H1 (cell line): ENCODE results near the gene CGNL1. TPM values are rescaled to one million over a fixed set of nuclear protein-coding genes. Genes with fewer than 3 reads are reported as not detected.

Source experiments
- CTCF ChIA-PET: fragments of 300-600 bp; sonication (Branson Sonifier 250); formaldehyde crosslinking; loops from one replicate; lab custom pipeline; 2021; ENCODE audit not compliant: partially characterized antibody; lab: Charles Lee
- POLR2A ChIA-PET: fragments of 300-600 bp; sonication (Branson Sonifier 250); formaldehyde crosslinking; loops from one replicate; lab custom pipeline; 2021; ENCODE audit warnings: inconsistent platforms; ENCODE audit not compliant: partially characterized antibody; lab: Charles Lee
- DNase-seq, 2 experiments: peaks; one replicate each; pipeline versions ENCODE4 v3.0.0 to v3.0.0-alpha.2; 2010 to 2022; ENCODE audit warnings: low spot score in 2 of 2, low read depth in 1 of 2, mixed read lengths in 1 of 2
- FAIRE-seq: peaks from 2 replicates; lab custom pipeline; 2011; peaks lifted over from hg19 to GRCh38; lab: Jason Lieb, UNC
- H2AFZ ChIP-seq: 2 replicates; pipeline ENCODE4 v1.8.1; 2012; ENCODE audit warnings: low read length, inconsistent platforms
- H2AK5ac ChIP-seq: 2 replicates; pipeline ENCODE4 v1.6.1; 2013; ENCODE audit warnings: low read depth, low read length
- H2BK120ac ChIP-seq: replicated peaks from 2 replicates; pipeline ENCODE3; 2013; ENCODE audit warnings: low read depth, low read length, inconsistent platforms
- H2BK12ac ChIP-seq: 2 replicates; pipeline ENCODE4 v1.6.1; 2013; ENCODE audit warnings: low read depth, low read length
- H2BK15ac ChIP-seq: 2 replicates; pipeline ENCODE4 v1.6.1; 2013; ENCODE audit warnings: low read length
- H2BK20ac ChIP-seq: 2 replicates; pipeline ENCODE4 v1.6.1; 2013; ENCODE audit warnings: low read length
- H2BK5ac ChIP-seq: 2 replicates; pipeline ENCODE4 v1.6.1; 2013; ENCODE audit warnings: low read depth, low read length
- H3K14ac ChIP-seq: 2 replicates; pipeline ENCODE4 v1.6.1; 2013; ENCODE audit warnings: inconsistent platforms; ENCODE audit not compliant: insufficient read length
- H3K18ac ChIP-seq: 2 replicates; pipeline ENCODE4 v1.6.1; 2013; ENCODE audit warnings: low read length; ENCODE audit errors: extremely low read depth
- H3K23ac ChIP-seq: 2 replicates; pipeline ENCODE4 v1.6.1; 2013; ENCODE audit warnings: inconsistent platforms; ENCODE audit not compliant: insufficient read length
- H3K23me2 ChIP-seq: 2 replicates; pipeline ENCODE4 v1.6.1; 2013; ENCODE audit warnings: low read depth, low read length
- H3K27ac ChIP-seq: 2 replicates; pipeline ENCODE4 v1.6.1; 2011; ENCODE audit warnings: low read depth, low read length, inconsistent platforms
- H3K27me3 ChIP-seq, 4 experiments: replicated peaks in 1 of 4; 1 replicate in 1 of 4; 2 replicates in 3 of 4; pipeline versions ENCODE4 v1.6.1 to v1.8.1; 2011 to 2013; ENCODE audit warnings: low read length in 3 of 4, mild to moderate bottlenecking in 3 of 4, inconsistent platforms in 2 of 4, mixed read lengths in 2 of 4, moderate library complexity in 1 of 4; ENCODE audit not compliant: control insufficient read depth in 3 of 4, insufficient read depth in 3 of 4; ENCODE audit errors: extremely low read depth in 1 of 4
- H3K36me3 ChIP-seq, 4 experiments: 2 replicates each; pipeline versions ENCODE4 v1.6.1 to v1.8.1; 2011 to 2013; ENCODE audit warnings: mild to moderate bottlenecking in 4 of 4, low read length in 3 of 4, moderate library complexity in 2 of 4, control low read depth in 1 of 4, inconsistent platforms in 1 of 4; ENCODE audit not compliant: insufficient read depth in 4 of 4, control insufficient read depth in 2 of 4
- H3K4ac ChIP-seq: replicated peaks from 2 replicates; pipeline ENCODE3; 2013; ENCODE audit warnings: low read length, low read depth, mixed read lengths, inconsistent platforms; ENCODE audit not compliant: insufficient read length
- H3K4me1 ChIP-seq, 4 experiments: replicated peaks in 1 of 4; 1 replicate in 1 of 4; 2 replicates in 3 of 4; pipeline versions ENCODE4 v1.6.1 to v1.8.1; 2011 to 2013; ENCODE audit warnings: low read length in 3 of 4, inconsistent platforms in 2 of 4, mixed read lengths in 1 of 4; ENCODE audit not compliant: insufficient read depth in 4 of 4, control insufficient read depth in 3 of 4
- H3K4me2 ChIP-seq, 2 experiments: 2 replicates each; pipeline versions ENCODE4 v1.6.1 to v1.8.1; 2011 to 2013; ENCODE audit warnings: low read depth in 2 of 2, low read length in 2 of 2, control low read depth in 1 of 2, inconsistent platforms in 1 of 2, mild to moderate bottlenecking in 1 of 2; ENCODE audit not compliant: insufficient read depth in 1 of 2
- H3K4me3 ChIP-seq, 4 experiments: fragments of 200-600, 300-600 bp in 1 of 4; sonication (generic), shearing (Covaris generic), sonication (Bioruptor Twin) in 1 of 4; 2 replicates each; pipeline versions ENCODE4 v1.5.1 to v1.8.1; 2011 to 2016; ENCODE audit warnings: low read length in 4 of 4, low read depth in 3 of 4, control low read depth in 2 of 4, inconsistent platforms in 2 of 4, mild to moderate bottlenecking in 2 of 4, mixed read lengths in 1 of 4, moderate library complexity in 1 of 4; ENCODE audit not compliant: insufficient read depth in 2 of 4; ENCODE audit errors: extremely low read depth in 1 of 4
- H3K56ac ChIP-seq: replicated peaks from 2 replicates; pipeline ENCODE3; 2013; ENCODE audit warnings: low read depth, mild to moderate bottlenecking, mixed read lengths, low read length, inconsistent platforms; ENCODE audit not compliant: insufficient read length
- H3K79me1 ChIP-seq: 2 replicates; pipeline ENCODE4 v1.6.1; 2013; ENCODE audit warnings: low read depth, low read length, control low read depth
- H3K79me2 ChIP-seq, 2 experiments: 2 replicates each; pipeline versions ENCODE4 v1.6.1 to v1.8.1; 2012 to 2013; ENCODE audit warnings: low read length in 2 of 2, mild to moderate bottlenecking in 2 of 2, inconsistent platforms in 1 of 2; ENCODE audit not compliant: insufficient read depth in 2 of 2, control insufficient read depth in 1 of 2
- H3K9ac ChIP-seq, 4 experiments: replicated peaks in 1 of 4; 1 replicate in 1 of 4; 2 replicates in 3 of 4; pipeline versions ENCODE4 v1.6.1 to v1.8.1; 2011 to 2013; ENCODE audit warnings: low read depth in 3 of 4, low read length in 3 of 4, control low read depth in 2 of 4, mild to moderate bottlenecking in 2 of 4, moderate library complexity in 2 of 4, inconsistent platforms in 1 of 4; ENCODE audit errors: extremely low read depth in 1 of 4
- H3K9me3 ChIP-seq, 2 experiments: 2 replicates each; pipeline versions ENCODE4 v1.6.1 to v1.8.1; 2012 to 2013; ENCODE audit warnings: mild to moderate bottlenecking in 2 of 2, moderate library complexity in 2 of 2, control low read depth in 1 of 2, inconsistent platforms in 1 of 2, low read depth in 1 of 2, low read length in 1 of 2, mixed read lengths in 1 of 2; ENCODE audit not compliant: insufficient read depth in 2 of 2
- H4K20me1 ChIP-seq, 2 experiments: replicated peaks in 1 of 2; 2 replicates each; pipeline versions ENCODE3 to v1.8.1; 2011 to 2013; ENCODE audit warnings: inconsistent platforms in 2 of 2, low read length in 2 of 2, mild to moderate bottlenecking in 1 of 2; ENCODE audit not compliant: insufficient read depth in 2 of 2, control insufficient read depth in 1 of 2
- H4K5ac ChIP-seq: 2 replicates; pipeline ENCODE4 v1.6.1; 2013; ENCODE audit warnings: low read length, low read depth, mixed read lengths, inconsistent platforms; ENCODE audit not compliant: insufficient read length
- H4K8ac ChIP-seq: 2 replicates; pipeline ENCODE4 v1.8.0; 2013; ENCODE audit warnings: mild to moderate bottlenecking, moderate library complexity, low read length, inconsistent platforms; ENCODE audit not compliant: insufficient read depth; ENCODE audit errors: extremely low read depth
- H4K91ac ChIP-seq: replicated peaks from 2 replicates; pipeline ENCODE3; 2013; ENCODE audit warnings: low read length, mixed read lengths, inconsistent platforms; ENCODE audit not compliant: insufficient read length
- CHD2 ChIP-seq: IDR thresholded peaks from 2 replicates; pipeline ENCODE4 v1.6.1; 2012; ENCODE audit warnings: low read length, improper control_type of control experiment
- PHF8 ChIP-seq: fragments of 200-600 bp; sonication (generic); conservative IDR thresholded peaks from 2 replicates; pipeline ENCODE4 v1.7.1; 2012; ENCODE audit warnings: low read depth, mild to moderate bottlenecking, inconsistent platforms, low read length, moderate library complexity
- SP4 ChIP-seq: IDR thresholded peaks from 2 replicates; pipeline ENCODE4 v1.6.1; 2012; ENCODE audit warnings: low read length, inconsistent platforms
- WGBS, 2 experiments: shearing (Covaris generic) in 1 of 2; methylation state at CpG; one replicate each; pipeline versions ENCODE4 v1.1.6 to v1.1.7; 2013 to 2015; ENCODE audit warnings: low lambda C conversion rate in 2 of 2, mixed read lengths in 2 of 2, inconsistent platforms in 1 of 2, low coverage in 1 of 2, missing lambda C conversion rate in 1 of 2; ENCODE audit not compliant: insufficient replicate concordance in 2 of 2, insufficient coverage in 1 of 2, insufficient read length in 1 of 2; ENCODE audit errors: extremely low coverage in 1 of 2, missing lambda C conversion rate in 1 of 2; 5-methylcytosine and 5-hydroxymethylcytosine counted together
- polyA plus RNA-seq, 7 experiments: library from polyadenylated mRNA; depleted of rRNA in 3 of 7; stranded (reverse) in 5 of 7; unstranded in 2 of 7; fragments of >200 nt in 5 of 7; fragments of 200-250 nt in 2 of 7; gene quantifications; 1 replicate in 5 of 7; 2 replicates in 1 of 7; 4 replicates in 1 of 7; pipeline versions ENCODE4 v1.2.1 to v1.2.3, GENCODE V29; 2011 to 2013; ENCODE audit warnings: missing spikeins in 2 of 7, mixed read lengths in 2 of 7
- total RNA-seq: library from RNA; stranded (reverse); fragmentation: NEBNext Ultra II Directional; extraction: Animal tissue kit (Norgen Biotek cat#: 25700); gene quantifications from 2 replicates; pipeline ENCODE4 v1.2.1, GENCODE V29; 2021

The CGNL1 gene
- total and polyA plus RNA-seq, 2 of the 8 experiments (the other 6 are each of a cell fraction or from before 2014, with no cell fraction given), result 21.8 to 75.6 TPM

DNA sequence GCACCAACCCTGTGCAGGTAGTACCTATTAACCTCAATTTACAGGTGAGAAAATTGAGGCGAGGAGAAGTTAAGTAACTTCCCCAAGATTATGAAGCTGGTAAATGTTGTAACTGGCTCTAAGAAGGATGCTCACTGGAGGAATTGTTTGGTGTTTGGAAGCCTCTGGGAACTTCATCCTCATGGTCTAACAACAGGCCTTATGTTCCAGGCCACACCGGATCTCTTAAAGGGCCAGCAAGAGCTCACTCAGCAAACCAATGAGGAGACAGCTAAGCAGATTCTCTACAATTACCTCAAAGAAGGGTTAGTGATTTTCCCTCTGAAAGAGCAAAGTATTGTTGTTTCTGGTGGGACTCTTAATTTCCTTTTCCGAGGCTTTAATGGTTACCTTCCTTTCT is 63.9 kb downstream of the CGNL1 start:
- Histone ChIP-seq H3K56ac (no peak overlapping the region), H3K79me2 (no peaks in the 10 kb centered on the region; a peak in 1 of 4 replicates), H2BK120ac (no peak overlapping the region), H3K36me3 (peaks cover 5 to 60% (median 23%) of the 10 kb centered on the region in 4 experiments; a peak in 6 of 8 replicates), H2BK20ac (no peak overlapping the region), H3K27me3 (no peaks in the 10 kb centered on the region), H3K4me3 (no peak overlapping the region), H3K23me2 (no peaks in the 10 kb centered on the region), H3K79me1 (peaks cover 2% of the 10 kb centered on the region; the same call in 1 of the 2 replicates), H4K8ac (no peak overlapping the region), H3K27ac (no peak overlapping the region), H3K9ac (no peak overlapping the region), H3K4me2 (no peak overlapping the region), H2BK15ac (no peak overlapping the region), H4K5ac (no peak overlapping the region), H3K4ac (no peak overlapping the region), H2BK12ac (no peak overlapping the region), H4K91ac (no peak overlapping the region), H3K23ac (no peak overlapping the region), H3K9me3 (no peaks in the 10 kb centered on the region), H3K4me1 (peaks cover 0 to 6% (median 4%) of the 10 kb centered on the region in 4 experiments; a peak in 5 of 7 replicates), H4K20me1 (no peaks in the 10 kb centered on the region), H3K14ac (no peak overlapping the region), H3K18ac (no peak overlapping the region), H2AFZ (no peak overlapping the region), H2BK5ac (no peak overlapping the region), H2AK5ac (no peak overlapping the region)
- 98% methylated on average over 3 of the region's 3 CpGs; no CpG with 5 or more reads in 1 of the 2 experiments for WGBS, 2 experiments
- ChIA-PET POLR2A (interaction anchor here (0.9 to 1.4 kb wide), 3 partner anchors 13 to 54 kb away, joined by 3 read pairs; no protein-coding TSS in a partner anchor), CTCF (interaction anchor here (0.8 to 1.4 kb wide), 3 partner anchors 63 to 90 kb away, joined by 3 to 5 read pairs (median 3); no protein-coding TSS in a partner anchor)
- DNase-seq (no peak), FAIRE-seq (no peak)
- TF ChIP-seq SP4 (no peak), CHD2 (no peak), PHF8 (no peak)
